ENCODE data around the gene ORC6. TPM values are rescaled to one million over a fixed set of nuclear protein-coding genes. Genes with fewer than 3 reads are reported as not detected.
"Not testable (repeated sequence)": the region's sequence is repeated elsewhere in the genome, so short reads cannot be mapped to it uniquely, and the experiment has no call there.

ORC6 gene
- polyA plus RNA-seq (ENCODE audit: insufficient read length) = 8.1 TPM

DNA sequence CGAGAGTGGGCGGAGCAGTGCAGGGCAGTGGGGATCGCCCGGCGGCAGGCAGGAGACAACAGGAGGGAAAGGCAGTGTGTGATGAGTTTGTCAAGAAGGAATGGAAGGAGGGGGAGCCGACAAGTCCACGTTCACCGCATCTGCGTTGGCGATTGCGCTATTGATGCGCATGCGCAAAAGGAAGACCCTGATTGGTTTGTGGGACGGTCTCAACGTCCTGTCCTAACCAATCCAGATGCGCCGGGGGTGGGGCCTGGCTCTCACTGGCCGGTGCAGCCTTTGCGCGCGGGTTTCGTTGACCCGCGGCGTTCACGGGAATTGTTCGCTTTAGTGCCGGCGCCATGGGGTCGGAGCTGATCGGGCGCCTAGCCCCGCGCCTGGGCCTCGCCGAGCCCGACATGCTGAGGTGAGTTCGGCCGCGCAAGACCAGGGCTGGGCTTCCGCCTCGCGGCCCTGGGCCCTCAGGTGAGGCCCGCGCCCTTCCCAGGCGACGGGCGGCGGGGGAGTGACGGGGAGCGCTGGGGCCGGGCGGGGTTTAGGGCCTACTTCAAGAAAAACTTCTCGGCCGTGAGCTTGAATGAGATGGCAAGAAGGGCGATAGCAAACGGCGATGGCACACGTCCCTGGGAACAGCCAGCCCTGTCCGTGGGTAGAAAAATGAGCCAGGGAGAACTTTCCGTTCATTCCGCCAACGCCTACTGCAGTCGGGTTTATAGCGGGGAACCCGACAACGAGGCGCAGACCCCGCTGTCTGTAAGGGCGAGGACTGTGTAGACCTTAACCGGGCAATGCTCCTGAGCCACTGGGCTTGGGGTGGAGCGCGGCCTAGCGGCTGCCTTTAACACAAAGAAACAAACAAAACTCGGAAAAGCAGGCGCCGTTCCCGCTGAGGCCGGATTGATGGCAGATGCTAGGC, at the start of gene ORC6:
ORC6 (plus strand) TSS at position 295 of the 916 bp plus-strand sequence; CDS start at position 342, 47 bp downstream.
- peak; percentile 97 for DNase-seq

DNA sequence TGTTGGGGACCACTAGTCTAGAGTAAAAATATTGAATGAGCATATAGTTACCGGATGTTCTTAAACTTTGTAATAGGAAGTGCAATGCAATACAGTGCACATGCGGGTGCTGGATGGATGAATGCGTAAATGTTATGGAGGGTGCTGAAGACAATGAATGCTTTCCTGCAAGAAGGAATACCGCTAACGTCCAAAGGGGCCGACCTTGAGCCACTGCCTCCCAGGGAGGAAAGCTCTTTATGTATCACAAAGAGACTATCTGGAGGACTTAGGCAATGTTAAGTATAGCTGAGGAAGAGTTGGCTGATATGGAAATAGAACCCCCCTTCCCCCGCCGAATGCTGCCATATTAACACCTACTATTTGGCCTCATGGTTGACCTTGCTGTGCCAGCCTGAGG, 40.8 kb upstream of the ORC6 start:
- DNase-seq = no peak

DNA sequence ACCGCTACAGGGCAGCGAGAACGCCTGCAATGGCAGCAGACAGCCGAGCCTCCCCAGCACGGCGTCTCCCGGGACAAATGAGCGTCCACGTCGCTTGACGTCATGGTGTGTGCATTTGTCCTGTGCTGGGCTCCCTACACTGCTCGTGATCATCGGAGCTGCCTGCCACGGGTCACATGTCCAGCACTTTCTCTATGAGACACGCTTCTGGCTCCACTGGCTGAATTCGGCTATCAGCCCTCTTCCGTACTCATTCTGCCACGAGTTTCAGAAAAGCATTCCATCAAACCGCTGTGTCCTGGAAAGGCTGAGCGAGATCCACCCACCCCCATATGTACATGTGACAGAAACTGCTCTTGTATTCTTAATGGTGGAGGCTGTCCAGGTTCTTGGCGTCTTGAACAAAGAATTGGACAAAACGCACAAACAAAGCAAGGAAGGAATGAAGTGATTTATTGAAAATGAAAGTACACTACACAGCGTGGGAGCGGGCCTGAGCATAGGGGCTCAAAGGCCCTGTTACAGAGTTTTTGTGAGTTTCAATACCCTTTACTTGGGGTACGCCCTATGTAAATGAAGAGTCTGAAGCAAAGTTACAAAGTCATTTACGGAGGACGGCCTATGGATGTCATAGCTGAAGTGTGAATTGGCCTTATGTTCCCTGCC, 39.7 kb upstream of the ORC6 start:
- DNase-seq = peak; percentile 80

DNA sequence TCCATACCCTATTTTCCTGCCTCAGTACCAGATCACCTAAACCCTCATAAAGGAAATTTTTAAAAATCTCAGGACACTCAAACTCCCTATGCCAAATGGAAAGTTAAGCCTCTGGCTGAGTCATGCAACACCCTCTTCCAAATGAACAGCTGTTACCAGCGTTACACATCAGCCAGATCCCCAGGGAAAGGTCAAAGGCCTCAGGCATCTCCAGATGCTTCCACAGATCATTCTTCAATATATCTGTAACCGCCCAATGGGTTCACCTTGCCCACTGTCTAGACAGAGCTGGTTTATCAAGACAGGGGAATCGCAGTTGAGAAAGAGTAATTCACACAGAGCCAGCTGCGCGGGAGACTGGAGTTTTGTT, 39.2 kb upstream of the ORC6 start:
- peak; percentile 50 for DNase-seq

GRCh38 chr16:46651305-46651704, 38.2 kb upstream of the ORC6 start:
- DNase-seq = no peak

DNA sequence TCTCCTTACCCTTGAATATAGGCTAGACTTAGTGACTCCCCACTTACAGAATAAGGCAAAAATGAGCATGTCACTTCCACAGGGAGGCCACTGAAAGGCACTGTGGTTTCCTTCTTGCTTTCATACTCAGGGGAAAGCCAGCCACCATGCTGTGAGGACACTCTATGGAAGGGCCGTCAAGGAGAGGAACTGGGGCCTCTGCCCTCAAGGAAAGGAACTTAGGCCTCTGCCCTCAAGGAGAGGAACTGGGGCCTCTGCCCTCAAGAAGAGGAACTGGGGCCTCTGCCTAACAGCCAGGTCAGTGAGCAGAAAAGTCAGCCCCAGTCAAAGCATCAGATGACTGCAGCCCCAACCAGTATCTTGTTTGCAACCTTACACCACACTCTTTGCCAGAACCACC, 30.5 kb upstream of the ORC6 start:
- peak; percentile 8 for DNase-seq

GRCh38 chr16:46662123-46662522, 27.3 kb upstream of the ORC6 start:
- DNase-seq = no peak

- peak; percentile 29 for DNase-seq
Measured at GRCh38 chr16:46673320-46674013, 16.0 kb upstream of the ORC6 start.

DNA sequence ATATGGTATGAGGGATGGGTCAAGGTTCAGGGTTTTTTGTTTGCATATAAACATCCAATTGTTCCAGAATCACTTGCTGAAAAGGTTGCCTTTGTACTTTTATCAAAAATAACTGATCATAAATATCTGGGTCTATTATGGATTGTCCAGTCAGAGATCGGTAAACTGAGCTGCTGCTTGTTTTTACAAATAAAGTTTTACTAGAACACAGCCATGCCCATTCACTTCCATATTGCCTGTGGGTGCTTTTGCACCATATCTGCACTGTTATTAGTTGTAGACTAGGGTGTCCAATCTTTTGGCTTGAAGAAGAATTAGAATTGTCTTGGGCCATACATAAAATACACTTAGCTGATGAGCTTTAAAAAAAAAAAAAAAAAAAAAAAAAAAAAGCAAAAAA, 11.5 kb upstream of the ORC6 start:
- DNase-seq = not testable (repeated sequence)

DNA sequence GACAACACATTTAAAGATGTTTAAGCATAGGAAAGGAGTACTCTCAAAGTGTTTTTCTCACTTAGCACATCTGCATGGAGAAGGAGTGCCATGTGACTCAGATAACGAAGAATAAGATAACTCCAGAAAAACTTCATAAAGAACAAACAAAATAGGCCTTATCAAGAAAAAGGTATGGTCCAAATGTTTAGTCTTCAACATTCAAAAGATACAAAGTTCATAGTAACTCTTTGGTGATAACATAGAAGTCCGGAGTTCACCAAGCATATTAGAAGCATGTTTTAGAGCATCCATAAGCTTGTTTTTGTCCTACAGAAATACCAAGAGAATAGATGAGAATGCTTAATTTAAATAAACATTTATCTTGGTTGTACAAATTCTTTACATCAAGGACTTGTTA, 7.6 kb upstream of the ORC6 start:
- DNase-seq = not testable (repeated sequence)

- no peak for DNase-seq
Measured at GRCh38 chr16:46686815-46687473, 2.5 kb upstream of the ORC6 start.

DNA sequence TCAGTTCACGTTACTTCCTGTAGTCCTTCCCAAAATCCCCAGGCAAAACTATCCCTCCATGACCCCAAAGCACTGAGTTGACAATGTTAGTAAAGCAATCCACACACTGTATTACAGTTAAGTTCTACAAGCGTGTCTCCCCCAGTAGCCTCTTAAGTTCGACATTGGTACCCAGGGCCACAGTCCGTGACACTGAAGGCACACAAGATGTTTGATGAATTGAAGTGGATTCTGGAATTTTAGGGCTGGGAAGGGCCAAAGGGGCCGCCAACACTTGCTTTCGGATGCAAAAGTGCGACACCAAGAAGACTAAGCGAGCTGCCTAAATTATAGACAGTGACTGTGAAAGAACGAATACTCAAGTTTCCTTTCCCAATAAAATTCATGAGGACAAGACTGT, 2.0 kb upstream of the ORC6 start:
- DNase-seq = no peak

DNA sequence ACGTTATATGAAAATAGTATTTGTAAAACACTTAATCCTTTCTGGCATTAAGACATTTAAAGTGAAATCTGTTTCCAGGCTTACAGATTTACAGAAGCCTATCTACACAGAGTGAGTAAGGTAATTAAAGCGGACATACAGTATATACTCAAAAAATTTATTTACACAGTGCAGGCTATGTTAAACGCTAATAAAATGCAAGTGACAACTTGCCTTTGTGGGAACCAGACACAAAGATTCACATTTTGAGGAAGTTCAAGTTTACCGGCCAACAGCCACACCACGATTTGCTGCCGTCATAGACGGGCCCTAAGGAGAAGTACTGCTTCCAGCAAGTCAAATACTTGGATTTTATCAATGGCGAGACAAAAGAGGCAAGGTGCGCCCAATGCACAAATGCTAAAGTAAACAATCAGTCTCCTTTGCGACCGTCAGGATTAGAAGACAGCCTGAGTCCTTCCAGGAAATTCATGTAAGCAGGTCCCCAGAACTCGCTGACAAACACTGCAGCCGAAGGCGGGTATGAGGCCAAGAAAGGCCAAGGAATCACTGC, 1.3 kb upstream of the ORC6 start:
- DNase-seq = peak; percentile 49

DNA sequence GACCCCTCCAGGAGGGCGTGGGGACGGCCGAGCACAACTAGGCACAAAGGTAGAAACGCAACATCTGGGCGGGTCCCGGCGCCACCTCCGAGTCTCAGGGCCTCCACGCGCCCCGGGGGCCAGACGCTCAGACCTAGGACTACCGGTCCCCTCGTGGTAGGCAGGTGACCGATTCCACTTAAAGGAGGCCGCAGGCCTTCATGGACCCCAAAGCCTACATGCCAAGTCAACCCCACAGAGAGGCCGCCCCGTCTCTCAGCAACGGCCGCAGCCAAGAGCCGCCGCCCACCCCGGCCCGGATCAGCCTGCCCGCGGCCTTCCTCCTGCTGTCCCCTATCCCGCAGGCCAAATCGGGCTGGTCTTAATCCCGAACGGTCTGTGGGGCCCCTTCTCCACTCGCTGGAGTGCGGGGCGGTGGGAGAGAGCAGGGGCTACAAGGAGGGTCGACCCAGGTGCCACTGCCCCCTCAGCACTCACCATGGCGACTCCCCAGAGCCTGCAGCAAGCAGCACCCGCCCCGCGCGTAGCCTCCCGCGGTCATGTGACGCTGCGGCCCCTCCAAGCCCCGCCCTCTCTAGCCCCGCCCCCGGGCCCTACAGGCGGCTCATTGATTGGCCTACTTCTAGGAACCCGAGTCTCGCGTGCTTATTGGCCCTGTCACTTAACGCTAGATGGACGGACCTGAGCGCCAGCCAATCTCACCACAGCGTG, 650 bp upstream of the ORC6 start, which contains the start of gene VPS35:
VPS35 (minus strand) TSS at position 525 of the 711 bp plus-strand sequence; CDS start at position 480, 45 bp downstream.
- no peak for DNase-seq

GRCh38 chr16:46690281-46691178, 1.1 kb downstream of the ORC6 start:
- DNase-seq = no peak

GRCh38 chr16:46691726-46692125, 2.3 kb downstream of the ORC6 start:
- no peak for DNase-seq

- no peak for DNase-seq
Measured at GRCh38 chr16:46693598-46693997, 4.1 kb downstream of the ORC6 start.

- DNase-seq = no peak
Measured at GRCh38 chr16:46695937-46696336, 6.5 kb downstream of the ORC6 start.

DNA sequence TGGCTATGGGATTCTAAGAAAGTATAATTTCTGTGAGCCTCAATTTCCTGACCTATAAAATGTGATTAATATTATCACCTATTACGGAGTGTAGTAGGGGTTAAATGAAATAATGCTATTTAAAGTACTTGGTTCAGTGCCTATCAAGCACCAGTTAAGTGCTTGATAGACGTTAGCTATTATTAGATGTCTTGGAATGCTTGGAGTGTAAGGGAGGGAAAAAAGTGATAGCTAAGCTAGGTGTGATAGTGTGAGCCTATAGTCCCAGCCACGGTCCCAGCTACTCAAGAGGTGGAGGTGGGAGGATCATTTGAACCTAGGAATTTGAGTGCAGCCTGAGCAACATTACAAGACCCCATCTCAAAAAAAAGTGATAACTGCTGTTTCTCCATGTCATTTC, 7.5 kb downstream of the ORC6 start:
- DNase-seq = no peak

GRCh38 chr16:46700048-46700447, 10.6 kb downstream of the ORC6 start:
- DNase-seq = no peak

Measured in hindlimb muscle (tissue), 1 donor.